GM23248 (cell line): ENCODE results near the gene JUN. TPM values are rescaled to one million over a fixed set of nuclear protein-coding genes. Genes with fewer than 3 reads are reported as not detected.

Experiments
- DNase-seq: peaks from one replicate; pipeline ENCODE4 v3.0.0-alpha.2; 2015
- H2AFZ ChIP-seq: fragments of 200-600 bp; sonication (generic); 2 replicates; pipeline ENCODE4 v1.6.1; 2016; ENCODE audit warnings: antibody characterized with exemption
- H3F3A ChIP-seq: fragments of 200-600 bp; sonication (generic); 2 replicates; pipeline ENCODE4 v1.6.1; 2016; ENCODE audit warnings: mild to moderate bottlenecking, antibody characterized with exemption, mixed run types; ENCODE audit not compliant: insufficient read depth
- H3K27ac ChIP-seq: fragments of 200-600 bp; sonication (generic); 2 replicates; pipeline ENCODE4 v1.5.1; 2016; ENCODE audit warnings: mild to moderate bottlenecking
- H3K27me3 ChIP-seq: fragments of 200-600 bp; sonication (generic); replicated peaks from 2 replicates; pipeline ENCODE4 v1.6.1; 2016; ENCODE audit warnings: mild to moderate bottlenecking; ENCODE audit not compliant: insufficient read depth
- H3K36me3 ChIP-seq: fragments of 200-600 bp; sonication (generic); 2 replicates; pipeline ENCODE4 v1.6.1; 2016; ENCODE audit warnings: low read depth, mild to moderate bottlenecking
- H3K4me1 ChIP-seq: fragments of 200-600 bp; sonication (generic); 2 replicates; pipeline ENCODE4 v1.6.1; 2016; ENCODE audit warnings: mild to moderate bottlenecking; ENCODE audit not compliant: insufficient read depth
- H3K4me2 ChIP-seq: fragments of 200-600 bp; sonication (generic); one replicate; pipeline ENCODE4 v1.6.1; 2016; ENCODE audit warnings: mild to moderate bottlenecking; ENCODE audit not compliant: unreplicated experiment
- H3K4me3 ChIP-seq: fragments of 200-600 bp; sonication (generic); 2 replicates; pipeline ENCODE4 v1.5.1; 2016; ENCODE audit warnings: mild to moderate bottlenecking
- H3K79me2 ChIP-seq: fragments of 200-600 bp; sonication (generic); 2 replicates; pipeline ENCODE4 v1.6.1; 2016; ENCODE audit warnings: mild to moderate bottlenecking; ENCODE audit not compliant: insufficient read depth
- H3K9ac ChIP-seq: fragments of 200-600 bp; sonication (generic); 2 replicates; pipeline ENCODE4 v1.6.1; 2016; ENCODE audit warnings: mild to moderate bottlenecking
- H3K9me2 ChIP-seq: fragments of 200-600 bp; sonication (generic); 2 replicates; pipeline ENCODE4 v1.6.1; 2016; ENCODE audit warnings: mixed run types, mild to moderate bottlenecking, moderate library complexity; ENCODE audit not compliant: insufficient read depth
- H3K9me3 ChIP-seq: fragments of 200-600 bp; sonication (generic); one replicate; pipeline ENCODE4 v1.6.1; 2017; ENCODE audit warnings: low read depth
- H4K20me1 ChIP-seq: fragments of 200-600 bp; sonication (generic); 2 replicates; pipeline ENCODE4 v1.6.0; 2016; ENCODE audit not compliant: insufficient read depth
- EZH2 ChIP-seq: fragments of 200-600 bp; sonication (generic); IDR thresholded peaks from 2 replicates; pipeline ENCODE4 v1.6.1; 2018; ENCODE audit warnings: antibody characterized with exemption, mild to moderate bottlenecking; ENCODE audit not compliant: insufficient read depth, poor library complexity, severe bottlenecking
- EZH2phosphoT487 ChIP-seq: fragments of 200-600 bp; sonication (generic); IDR thresholded peaks from 2 replicates; pipeline ENCODE4 v1.6.1; 2018; ENCODE audit warnings: antibody characterized with exemption, moderate library complexity, mild to moderate bottlenecking, low read depth; ENCODE audit not compliant: insufficient read depth
- WGBS, 2 experiments: methylation state at CpG; one replicate each; pipeline ENCODE4 v1.1.6; 2015 to 2017; ENCODE audit warnings: low lambda C conversion rate in 2 of 2, low coverage in 1 of 2; ENCODE audit errors: missing lambda C conversion rate in 2 of 2; 5-methylcytosine and 5-hydroxymethylcytosine counted together
- in situ Hi-C: fragments of 300-500 bp; cut with MboI; formaldehyde crosslinking; loops from 2 replicates; pipeline ENCODE4 v1.15.0; 2020
- polyA plus RNA-seq: library from polyadenylated mRNA; unstranded; fragments of >200 nt; fragmentation: Nextera tagmentation; extraction: Ambion mirVana; gene quantifications from 2 replicates; pipeline ENCODE4 v1.2.1, GENCODE V29; 2016
- total RNA-seq: library from RNA; depleted of rRNA; stranded (reverse); fragments of >200 nt; shearing (Covaris generic); gene quantifications from 2 replicates; pipeline ENCODE4 v1.2.3, GENCODE V29; 2014

Gene JUN
- total and polyA plus RNA-seq, 2 experiments from 2014 or later = 45.3 to 112 TPM

GRCh38 chr1:58779801-58780382 lies 4.0 kb downstream of the JUN start:
- Histone ChIP-seq H3F3A (peaks cover 44% of the 10 kb centered on the region), H3K79me2 (peaks cover 40% of the 10 kb centered on the region), H3K9ac (peak overlapping the region; percentile 95), H3K27ac (peak overlapping the region; percentile 91), H3K4me2 (peak overlapping the region; percentile 99), H2AFZ (no peak overlapping the region), H3K36me3 (peaks cover 22% of the 10 kb centered on the region), H3K4me3 (peak overlapping the region; percentile 92), H3K4me1 (0 out of 2 replicates have a peak, but pooled peaks cover 15% of the 10 kb centered on the region), H3K9me2 (no peaks in the 10 kb centered on the region), H3K9me3 (no peaks in the 10 kb centered on the region), H3K27me3 (no peaks in the 10 kb centered on the region), H4K20me1 (peaks cover 14% of the 10 kb centered on the region; the same call in 1 of the 2 replicates)
- in situ Hi-C loops = loop anchor here (25.0 kb wide), 1 partner anchor 507 kb away; the partner anchor contains the start of gene FGGY
- peak; percentile 67 for DNase-seq
- WGBS, 2 experiments = 12 to 22% methylated on average over 4 of the region's 4 CpGs
- no peak for TF ChIP-seq EZH2
- no peak for TF ChIP-seq EZH2phosphoT487

GRCh38 chr1:58779059-58779754 lies 4.6 kb downstream of the JUN start:
- Histone ChIP-seq H3K9me3 (no peaks in the 10 kb centered on the region), H3K27me3 (no peaks in the 10 kb centered on the region), H3K4me3 (peak overlapping the region; percentile 92), H3K36me3 (peaks cover 22% of the 10 kb centered on the region), H3K9me2 (no peaks in the 10 kb centered on the region), H3K79me2 (peaks cover 40% of the 10 kb centered on the region), H2AFZ (no peak overlapping the region), H3K4me1 (0 out of 2 replicates have a peak, but pooled peaks cover 15% of the 10 kb centered on the region), H4K20me1 (peaks cover 14% of the 10 kb centered on the region; the same call in 1 of the 2 replicates), H3K9ac (peak overlapping the region; percentile 95), H3F3A (peaks cover 44% of the 10 kb centered on the region), H3K4me2 (peak overlapping the region; percentile 99), H3K27ac (peak overlapping the region; percentile 91; the same call in 1 of the 2 replicates)
- no peak for DNase-seq
- 16 to 18% methylated on average over 2 of the region's 2 CpGs for WGBS, 2 experiments
- TF ChIP-seq EZH2phosphoT487 = no peak
- TF ChIP-seq EZH2 = no peak
- in situ Hi-C loops = loop anchor here (25.0 kb wide), 1 partner anchor 508 kb away; the partner anchor contains the start of gene FGGY

GRCh38 chr1:58778385-58779000 lies 5.4 kb downstream of the JUN start:
- no peaks in the 10 kb centered on the region for H3K27me3 ChIP-seq
- H3K4me3 ChIP-seq = no peak overlapping the region
- DNase-seq = no peak
- H3F3A ChIP-seq = peaks cover 44% of the 10 kb centered on the region
- H3K9me2 ChIP-seq = no peaks in the 10 kb centered on the region
- peaks cover 14% of the 10 kb centered on the region; the same call in 1 of the 2 replicates for H4K20me1 ChIP-seq
- H3K9me3 ChIP-seq = no peaks in the 10 kb centered on the region
- TF ChIP-seq EZH2phosphoT487 (no peak), EZH2 (no peak)
- H3K36me3 ChIP-seq = peaks cover 22% of the 10 kb centered on the region
- 0 out of 2 replicates have a peak, but pooled peaks cover 15% of the 10 kb centered on the region for H3K4me1 ChIP-seq
- H3K79me2 ChIP-seq = peaks cover 37% of the 10 kb centered on the region
- H3K9ac ChIP-seq = no peak overlapping the region
- no peak overlapping the region for H2AFZ ChIP-seq
- WGBS, 2 experiments = 67 to 77% methylated on average over 3 of the region's 3 CpGs
- H3K4me2 ChIP-seq = no peak overlapping the region
- in situ Hi-C loops = loop anchor here (25.0 kb wide), 1 partner anchor 509 kb away; the partner anchor contains the start of gene FGGY
- no peak overlapping the region for H3K27ac ChIP-seq

GRCh38 chr1:58774027-58774426 lies 9.8 kb downstream of the JUN start:
- Histone ChIP-seq H3K27ac (no peak overlapping the region), H3K4me3 (no peak overlapping the region), H3K9me2 (no peaks in the 10 kb centered on the region), H2AFZ (no peak overlapping the region), H3K79me2 (no peaks in the 10 kb centered on the region), H3K9ac (no peak overlapping the region), H3K36me3 (no peaks in the 10 kb centered on the region), H3K4me1 (no peaks in the 10 kb centered on the region; the same call in 1 of the 2 replicates), H4K20me1 (no peaks in the 10 kb centered on the region), H3F3A (peaks cover 10% of the 10 kb centered on the region), H3K4me2 (no peak overlapping the region), H3K27me3 (no peaks in the 10 kb centered on the region), H3K9me3 (no peaks in the 10 kb centered on the region)
- DNase-seq = no peak
- TF ChIP-seq EZH2phosphoT487 = no peak
- no peak for TF ChIP-seq EZH2
- in situ Hi-C loops = no loop called here
- 87 to 92% methylated on average over 1 of the region's 1 CpG for WGBS, 2 experiments
